Glutamatergic neuron (in vitro differentiated cells): ENCODE measurements around the gene RAPGEF6. TPM values are rescaled to one million over a fixed set of nuclear protein-coding genes. Genes with fewer than 3 reads are reported as not detected.

Source experiments
- DNase-seq: peaks from one replicate; pipeline ENCODE4 v3.0.0; 2022
- H3K27ac Mint-ChIP-seq: one replicate; pipeline ENCODE4 v1.8.0; 2020; ENCODE audit warnings: mild to moderate bottlenecking, mixed read lengths, inconsistent platforms; ENCODE audit not compliant: unreplicated experiment
- H3K27me3 Mint-ChIP-seq: one replicate; pipeline ENCODE4 v1.8.0; 2020; ENCODE audit warnings: mild to moderate bottlenecking, moderate library complexity, mixed read lengths, inconsistent platforms; ENCODE audit not compliant: unreplicated experiment
- H3K36me3 Mint-ChIP-seq: one replicate; pipeline ENCODE4 v1.8.0; 2020; ENCODE audit warnings: mild to moderate bottlenecking, mixed read lengths, inconsistent platforms; ENCODE audit not compliant: unreplicated experiment
- H3K4me1 Mint-ChIP-seq: one replicate; pipeline ENCODE4 v1.8.0; 2020; ENCODE audit warnings: mild to moderate bottlenecking, low read depth, mixed read lengths, inconsistent platforms; ENCODE audit not compliant: unreplicated experiment
- H3K4me3 Mint-ChIP-seq: one replicate; pipeline ENCODE4 v1.8.0; 2020; ENCODE audit warnings: mild to moderate bottlenecking, mixed read lengths, inconsistent platforms; ENCODE audit not compliant: unreplicated experiment
- H3K9me3 Mint-ChIP-seq: one replicate; pipeline ENCODE4 v1.8.0; 2020; ENCODE audit warnings: mild to moderate bottlenecking, moderate library complexity, mixed read lengths, inconsistent platforms; ENCODE audit not compliant: unreplicated experiment
- long read RNA-seq: library from polyadenylated mRNA; unstranded; transcript quantifications from one replicate; pipeline ENCODE4 v2.0.0, GENCODE V29; 2020; ENCODE audit not compliant: unreplicated experiment
- total RNA-seq: library from RNA; stranded (reverse); fragmentation: NEBNext Ultra II Directional; extraction: Animal tissue kit (Norgen Biotek cat#: 25700); gene quantifications from one replicate; pipeline ENCODE4 v1.2.1, GENCODE V29; 2021; ENCODE audit not compliant: unreplicated experiment
- TF ChIP-seq, protein P1 (sequence below): fragments of 200-600 bp; sonication (generic); IDR thresholded peaks from one replicate; pipeline ENCODE4 v1.5.0; 2021; ENCODE audit not compliant: partially characterized antibody, unreplicated experiment

The RAPGEF6 gene, protein sequence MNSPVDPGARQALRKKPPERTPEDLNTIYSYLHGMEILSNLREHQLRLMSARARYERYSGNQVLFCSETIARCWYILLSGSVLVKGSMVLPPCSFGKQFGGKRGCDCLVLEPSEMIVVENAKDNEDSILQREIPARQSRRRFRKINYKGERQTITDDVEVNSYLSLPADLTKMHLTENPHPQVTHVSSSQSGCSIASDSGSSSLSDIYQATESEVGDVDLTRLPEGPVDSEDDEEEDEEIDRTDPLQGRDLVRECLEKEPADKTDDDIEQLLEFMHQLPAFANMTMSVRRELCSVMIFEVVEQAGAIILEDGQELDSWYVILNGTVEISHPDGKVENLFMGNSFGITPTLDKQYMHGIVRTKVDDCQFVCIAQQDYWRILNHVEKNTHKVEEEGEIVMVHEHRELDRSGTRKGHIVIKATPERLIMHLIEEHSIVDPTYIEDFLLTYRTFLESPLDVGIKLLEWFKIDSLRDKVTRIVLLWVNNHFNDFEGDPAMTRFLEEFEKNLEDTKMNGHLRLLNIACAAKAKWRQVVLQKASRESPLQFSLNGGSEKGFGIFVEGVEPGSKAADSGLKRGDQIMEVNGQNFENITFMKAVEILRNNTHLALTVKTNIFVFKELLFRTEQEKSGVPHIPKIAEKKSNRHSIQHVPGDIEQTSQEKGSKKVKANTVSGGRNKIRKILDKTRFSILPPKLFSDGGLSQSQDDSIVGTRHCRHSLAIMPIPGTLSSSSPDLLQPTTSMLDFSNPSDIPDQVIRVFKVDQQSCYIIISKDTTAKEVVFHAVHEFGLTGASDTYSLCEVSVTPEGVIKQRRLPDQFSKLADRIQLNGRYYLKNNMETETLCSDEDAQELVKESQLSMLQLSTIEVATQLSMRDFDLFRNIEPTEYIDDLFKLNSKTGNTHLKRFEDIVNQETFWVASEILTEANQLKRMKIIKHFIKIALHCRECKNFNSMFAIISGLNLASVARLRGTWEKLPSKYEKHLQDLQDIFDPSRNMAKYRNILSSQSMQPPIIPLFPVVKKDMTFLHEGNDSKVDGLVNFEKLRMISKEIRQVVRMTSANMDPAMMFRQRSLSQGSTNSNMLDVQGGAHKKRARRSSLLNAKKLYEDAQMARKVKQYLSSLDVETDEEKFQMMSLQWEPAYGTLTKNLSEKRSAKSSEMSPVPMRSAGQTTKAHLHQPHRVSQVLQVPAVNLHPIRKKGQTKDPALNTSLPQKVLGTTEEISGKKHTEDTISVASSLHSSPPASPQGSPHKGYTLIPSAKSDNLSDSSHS (N-terminal part only)
- 278 TPM for total RNA-seq
- long read RNA-seq, partial matches to known transcripts: 5 of 7 reads
- long read RNA-seq, other reads (novel, unspliced or antisense): 2 of 7 reads

DNA sequence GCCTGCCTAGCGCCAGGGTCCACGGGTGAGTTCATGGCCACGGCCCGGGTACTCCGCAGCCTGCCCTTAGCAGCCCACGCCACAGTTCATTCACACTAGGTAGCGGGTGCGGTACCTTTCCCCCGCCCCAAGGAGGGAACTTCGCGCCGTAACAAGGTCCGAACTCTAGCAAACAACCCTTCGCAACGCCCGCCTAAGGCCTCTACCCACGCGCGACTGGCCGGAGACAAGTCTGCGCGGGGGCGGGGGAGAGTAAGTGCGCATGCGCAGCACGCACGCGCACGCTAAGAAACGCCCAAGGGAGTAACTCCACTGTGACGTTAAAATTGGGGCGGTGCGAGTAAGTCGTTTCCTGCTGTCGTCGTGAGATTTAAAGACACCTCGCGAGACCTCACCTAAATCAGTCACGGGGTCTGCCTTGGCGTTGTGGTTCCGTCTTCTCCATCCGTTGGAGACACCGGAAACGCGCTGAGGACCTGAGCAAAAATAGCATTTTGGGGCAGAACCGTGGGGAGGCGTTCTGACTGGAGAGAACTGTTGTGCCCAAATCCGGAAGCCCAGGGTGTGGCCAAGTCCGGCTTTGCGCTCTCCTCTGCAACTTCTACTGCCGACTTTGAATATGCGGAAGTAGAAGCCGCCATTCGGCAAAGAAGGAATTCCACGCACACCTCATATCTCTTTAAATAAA lies at the start of gene RAPGEF6:
Gene RAPGEF6, minus strand, starts transcription at position 234 of the 688 bp plus-strand sequence. Its CDS starts 199 bp downstream, at position 35.
- no peaks in the 10 kb centered on the region for H3K36me3 Mint-ChIP-seq
- H3K9me3 Mint-ChIP-seq: peaks cover 12% of the 10 kb centered on the region
- H3K27me3 Mint-ChIP-seq: peaks cover 7% of the 10 kb centered on the region
- TF ChIP-seq, protein P1, sequence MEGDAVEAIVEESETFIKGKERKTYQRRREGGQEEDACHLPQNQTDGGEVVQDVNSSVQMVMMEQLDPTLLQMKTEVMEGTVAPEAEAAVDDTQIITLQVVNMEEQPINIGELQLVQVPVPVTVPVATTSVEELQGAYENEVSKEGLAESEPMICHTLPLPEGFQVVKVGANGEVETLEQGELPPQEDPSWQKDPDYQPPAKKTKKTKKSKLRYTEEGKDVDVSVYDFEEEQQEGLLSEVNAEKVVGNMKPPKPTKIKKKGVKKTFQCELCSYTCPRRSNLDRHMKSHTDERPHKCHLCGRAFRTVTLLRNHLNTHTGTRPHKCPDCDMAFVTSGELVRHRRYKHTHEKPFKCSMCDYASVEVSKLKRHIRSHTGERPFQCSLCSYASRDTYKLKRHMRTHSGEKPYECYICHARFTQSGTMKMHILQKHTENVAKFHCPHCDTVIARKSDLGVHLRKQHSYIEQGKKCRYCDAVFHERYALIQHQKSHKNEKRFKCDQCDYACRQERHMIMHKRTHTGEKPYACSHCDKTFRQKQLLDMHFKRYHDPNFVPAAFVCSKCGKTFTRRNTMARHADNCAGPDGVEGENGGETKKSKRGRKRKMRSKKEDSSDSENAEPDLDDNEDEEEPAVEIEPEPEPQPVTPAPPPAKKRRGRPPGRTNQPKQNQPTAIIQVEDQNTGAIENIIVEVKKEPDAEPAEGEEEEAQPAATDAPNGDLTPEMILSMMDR: peak; percentile 26
- peak within 1 kb of the TSS; percentile 96 for H3K27ac Mint-ChIP-seq
- peaks cover 11% of the 10 kb centered on the region for H3K4me1 Mint-ChIP-seq
- peak within 1 kb of the TSS; percentile 98 for H3K4me3 Mint-ChIP-seq
- DNase-seq: peak; percentile 90

DNA sequence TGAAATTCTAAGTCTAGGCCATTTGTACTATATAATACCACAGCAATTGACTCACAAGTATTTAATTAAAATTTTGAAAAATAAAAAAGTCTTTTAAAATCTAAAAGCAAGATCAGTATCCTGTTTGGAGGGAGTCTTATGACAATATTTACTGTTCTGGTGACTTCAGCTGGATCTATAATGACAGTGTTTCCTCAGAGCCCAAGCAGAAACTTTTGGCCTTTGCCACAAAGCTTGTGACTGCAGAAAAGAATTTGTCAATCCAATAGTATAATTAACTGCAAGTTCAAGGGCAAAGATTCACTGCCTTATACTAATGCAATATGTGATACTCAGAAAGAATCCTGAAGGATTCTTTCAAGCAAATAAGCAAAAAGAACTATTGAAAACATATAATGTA lies 49.6 kb upstream of the RAPGEF6 start:
- H3K9me3 Mint-ChIP-seq: no peaks in the 10 kb centered on the region
- DNase-seq: no peak
- H3K36me3 Mint-ChIP-seq: no peaks in the 10 kb centered on the region
- H3K4me3 Mint-ChIP-seq: no peak overlapping the region
- no peak overlapping the region for H3K27ac Mint-ChIP-seq
- no peaks in the 10 kb centered on the region for H3K4me1 Mint-ChIP-seq
- TF ChIP-seq, protein P1: no peak
- no peaks in the 10 kb centered on the region for H3K27me3 Mint-ChIP-seq

DNA sequence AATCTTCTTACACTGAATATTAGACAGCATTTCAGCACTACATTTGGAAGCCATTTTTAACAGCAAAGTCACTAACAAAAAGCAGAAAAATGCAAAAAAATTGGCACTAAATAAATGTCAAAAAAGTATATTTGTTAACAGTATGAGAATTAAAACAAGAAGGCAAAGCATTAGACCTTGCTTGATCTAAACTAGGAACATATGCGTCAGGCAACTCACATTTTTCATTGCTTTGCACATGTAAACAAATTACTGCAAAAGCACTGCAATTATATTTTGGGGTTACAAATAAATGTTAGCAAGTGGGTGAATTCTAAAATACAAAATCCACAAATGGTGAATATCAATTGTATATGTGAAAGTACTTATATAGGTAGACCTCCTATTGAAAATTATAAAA lies 49.0 kb upstream of the RAPGEF6 start:
- no peaks in the 10 kb centered on the region for H3K27me3 Mint-ChIP-seq
- no peak for DNase-seq
- H3K9me3 Mint-ChIP-seq: no peaks in the 10 kb centered on the region
- no peaks in the 10 kb centered on the region for H3K4me1 Mint-ChIP-seq
- no peak overlapping the region for H3K27ac Mint-ChIP-seq
- H3K36me3 Mint-ChIP-seq: no peaks in the 10 kb centered on the region
- TF ChIP-seq, protein P1: no peak
- no peak overlapping the region for H3K4me3 Mint-ChIP-seq

DNA sequence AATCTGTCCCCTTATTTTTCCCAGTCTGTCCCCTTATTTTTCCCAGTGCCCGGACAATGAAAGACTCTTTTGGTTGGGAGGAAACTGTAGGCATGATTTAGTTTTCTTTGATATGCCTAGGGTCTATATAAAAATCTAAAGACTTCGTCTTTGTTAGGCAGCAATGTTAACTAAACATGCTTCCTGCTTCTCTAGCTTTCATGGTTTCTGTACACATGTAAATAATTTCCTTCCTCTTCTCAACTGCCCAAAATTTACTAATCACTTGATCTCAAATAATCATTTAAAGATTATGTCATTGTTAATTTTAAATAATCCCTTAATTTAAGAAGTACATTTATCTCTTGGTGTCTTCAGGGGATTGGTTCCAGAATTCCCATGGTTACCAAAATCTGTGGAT lies 47.8 kb upstream of the RAPGEF6 start:
- no peak overlapping the region for H3K4me3 Mint-ChIP-seq
- no peaks in the 10 kb centered on the region for H3K9me3 Mint-ChIP-seq

More for the DNA sequence above, 47.8 kb upstream of the RAPGEF6 start:
- H3K4me1 Mint-ChIP-seq: no peaks in the 10 kb centered on the region
- TF ChIP-seq, protein P1: no peak
- DNase-seq: no peak
- H3K27ac Mint-ChIP-seq: no peak overlapping the region
- no peaks in the 10 kb centered on the region for H3K27me3 Mint-ChIP-seq
- peaks cover 2% of the 10 kb centered on the region for H3K36me3 Mint-ChIP-seq
